ENCODE data around the gene VPS13A.

Gene VPS13A

GRCh38 chr9:77170991-77171699 lies 6.2 kb upstream of the VPS13A start:
- no peak for TF ChIP-seq CTCF (IDR thresholded peaks at IDR 0.05)

DNA sequence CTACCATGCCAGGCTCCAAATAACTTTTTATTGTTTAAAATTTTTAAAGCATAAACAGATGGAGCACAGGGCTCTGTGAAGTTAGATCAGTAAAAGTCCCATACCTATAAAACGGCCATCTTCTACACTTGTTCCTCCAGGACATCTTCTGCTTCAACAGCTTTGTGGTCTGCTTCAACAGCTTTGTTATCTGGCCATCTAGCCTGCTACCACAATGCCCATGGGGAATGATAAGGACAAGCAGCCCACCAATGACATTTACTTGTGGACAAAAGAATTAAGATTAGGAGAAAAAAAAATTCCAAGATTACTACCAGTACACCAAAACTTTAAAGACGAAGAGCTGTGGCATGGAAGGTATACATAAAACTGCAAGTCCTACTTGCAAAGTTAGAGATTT lies 2.2 kb upstream of the VPS13A start:
- no peak for TF ChIP-seq CTCF (IDR thresholded peaks at IDR 0.05)

DNA sequence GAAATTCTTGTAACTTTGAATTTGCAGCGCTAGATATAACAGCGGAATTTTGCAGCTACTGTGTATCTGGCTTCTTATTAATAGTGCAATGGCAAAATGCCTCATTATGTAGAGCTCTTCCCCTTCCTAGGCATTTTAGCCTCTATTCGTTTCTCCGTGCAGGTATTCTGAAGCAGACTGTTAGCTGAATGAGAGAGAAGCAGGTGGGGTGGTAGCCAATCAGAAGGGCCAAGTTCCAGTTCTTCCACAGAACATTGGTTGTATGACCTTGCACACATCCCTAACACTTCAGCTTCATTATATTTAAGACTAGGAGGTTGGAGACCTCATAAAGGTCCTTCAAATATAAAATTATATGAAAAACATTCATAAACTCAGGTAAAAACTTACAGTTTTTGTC lies 1.2 kb upstream of the VPS13A start:
- no peak for TF ChIP-seq CTCF (IDR thresholded peaks at IDR 0.05)

GRCh38 chr9:77176686-77177142 lies 620 bp upstream of the VPS13A start:
- TF ChIP-seq CTCF (IDR thresholded peaks at IDR 0.05), result no peak

DNA sequence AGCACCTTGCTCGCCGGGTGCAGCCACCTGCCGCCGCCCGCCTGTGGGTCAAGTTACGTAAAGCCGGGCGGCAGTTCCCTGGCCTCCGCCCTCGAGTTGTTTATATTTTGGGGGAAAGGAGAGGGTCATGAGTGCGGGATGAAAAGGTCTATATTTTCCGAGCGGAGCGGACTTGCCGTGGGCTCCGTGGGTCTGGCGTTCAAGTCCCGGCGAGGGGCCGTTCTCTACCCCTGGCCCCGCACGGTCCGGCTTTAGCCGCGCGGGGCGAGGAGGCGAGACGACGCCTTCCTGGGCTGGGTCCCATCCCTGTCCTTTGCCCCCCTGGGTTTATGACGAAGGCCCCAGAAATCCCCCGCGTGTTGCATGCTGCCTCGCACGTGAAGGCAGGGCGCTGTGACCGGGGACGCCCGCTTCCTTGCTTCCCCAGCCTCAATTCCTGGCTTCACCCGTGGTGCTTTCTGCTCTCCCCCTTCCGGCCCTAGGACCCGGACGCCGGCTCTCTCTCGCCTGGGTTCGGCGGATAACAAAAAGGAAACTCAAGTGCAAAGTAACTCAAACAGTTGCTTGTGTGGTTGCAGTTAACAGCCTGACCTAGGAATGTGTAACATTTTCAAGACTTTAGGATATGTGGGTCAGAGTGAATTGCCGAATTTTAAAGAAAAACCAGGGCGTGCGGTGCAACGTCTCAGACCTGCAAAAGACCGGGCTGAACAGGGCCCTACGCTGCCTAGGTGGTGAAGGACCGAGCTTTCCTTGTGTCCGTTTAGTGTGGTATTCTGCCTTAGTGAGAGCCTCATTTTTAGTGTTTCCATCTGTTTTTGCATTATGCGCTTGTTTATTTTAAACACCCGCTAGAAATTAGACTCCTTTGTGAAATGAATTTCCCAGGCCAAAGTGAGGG lies 810 bp downstream of the VPS13A start:
- TF ChIP-seq CTCF (IDR thresholded peaks at IDR 0.05), result no peak

DNA sequence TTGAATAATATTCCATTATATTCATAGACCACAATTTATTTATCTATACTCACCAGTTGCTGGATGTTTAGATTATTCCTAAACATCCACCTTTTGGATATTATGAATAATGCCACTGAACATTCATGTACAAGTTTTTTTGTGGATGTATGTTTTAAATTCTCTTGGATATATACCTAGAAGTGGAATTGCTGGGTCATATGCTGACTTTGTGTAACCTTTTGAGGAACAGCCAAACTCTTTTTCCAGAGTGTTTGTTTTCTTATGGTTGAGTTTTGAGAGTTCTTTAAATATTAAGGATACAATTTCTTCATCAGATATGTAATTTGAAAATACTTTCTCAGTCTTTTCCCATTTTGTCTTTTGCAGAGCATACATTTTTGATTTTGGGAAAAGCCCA lies 2.7 kb downstream of the VPS13A start:
- TF ChIP-seq CTCF (IDR thresholded peaks at IDR 0.05), result no peak

DNA sequence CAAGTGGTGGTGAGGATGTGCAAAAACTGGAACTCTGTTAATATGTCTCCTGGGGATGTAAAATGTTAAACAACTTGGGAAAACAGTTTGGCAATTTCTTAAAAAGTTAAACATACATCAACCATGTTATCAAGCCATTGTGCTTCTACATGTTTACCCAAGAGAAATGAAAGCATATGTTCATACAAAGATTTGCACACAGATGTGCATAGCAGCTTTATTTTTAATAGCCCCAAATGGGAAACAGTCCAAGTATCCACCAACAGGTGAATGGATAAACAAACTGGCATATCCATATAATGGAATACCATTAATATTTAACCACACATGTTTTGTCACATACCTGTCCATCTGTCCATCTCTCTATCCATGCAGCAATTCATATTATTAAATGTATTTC lies 6.2 kb downstream of the VPS13A start:
- TF ChIP-seq CTCF (IDR thresholded peaks at IDR 0.05), result no peak

Measured in LNCAP (cell line).